ENCODE data around the gene BOK. TPM values are rescaled to one million over a fixed set of nuclear protein-coding genes. Genes with fewer than 3 reads are reported as not detected.

The BOK gene
- total and polyA plus RNA-seq, 2 of the 4 experiments (the other 2 are of a cell fraction) = 13.3 to 34.4 TPM

DNA sequence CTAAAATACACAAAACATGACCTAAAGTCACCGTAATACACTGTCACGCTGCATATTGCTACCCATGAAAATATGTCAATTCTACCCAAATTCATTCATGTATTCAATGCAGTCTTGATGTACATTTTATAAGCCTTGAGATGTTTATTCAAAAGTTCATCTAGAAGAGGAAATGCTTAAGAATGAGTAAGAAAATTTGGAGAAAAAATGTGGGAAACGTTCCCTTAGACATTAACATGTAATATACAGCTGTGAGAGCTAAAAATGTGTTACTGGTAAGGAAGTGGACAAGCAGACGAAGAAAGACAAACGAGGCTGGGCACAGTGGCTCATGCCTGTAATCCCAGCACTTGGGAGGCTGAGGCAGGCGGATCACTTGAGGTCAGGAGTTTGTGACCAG lies 41.1 kb downstream of the BOK start:
- 80% methylated on average over 2 of the region's 6 CpGs; no CpG with 5 or more reads in 1 of the 2 experiments for WGBS, 2 experiments (ENCODE audit: extremely low coverage in 2 of 2, insufficient read length in 1 of 2)
- Histone ChIP-seq H2BK15ac (ENCODE audit: low read depth, low read length) (no peak overlapping the region), H3K4me3 (ENCODE audit: insufficient read depth, low read depth, low read length) (no peak overlapping the region), H3K18ac (ENCODE audit: low read depth, low read length) (no peak overlapping the region), H2BK20ac (ENCODE audit: low read depth, low read length) (no peak overlapping the region), H2BK5ac (ENCODE audit: low read depth, low read length, poor library complexity, severe bottlenecking) (no peak overlapping the region), H3K79me1 (ENCODE audit: low read depth in 1 of 2, low read length in 2 of 2) (peaks cover 8 to 15% of the 10 kb centered on the region in 2 experiments; a peak in 2 of 4 replicates), H3K9ac (ENCODE audit: low read depth, low read length) (no peak overlapping the region), H3K27ac (ENCODE audit: insufficient read depth, low read length) (no peak overlapping the region), H2AK9ac (replicated peaks; ENCODE audit: low read depth, low read length, poor library complexity) (no peak overlapping the region), H3K56ac (ENCODE audit: extremely low read depth, insufficient read depth, low read length) (no peak overlapping the region), H3K23ac (ENCODE audit: low read depth, low read length) (no peak overlapping the region), H2BK120ac (ENCODE audit: low read depth, low read length) (no peak overlapping the region), H2AFZ (replicated peaks; ENCODE audit: low read length, poor library complexity) (no peak overlapping the region), H4K20me1 (ENCODE audit: insufficient read depth, low read length) (no peaks in the 10 kb centered on the region), H3K4me2 (ENCODE audit: low read depth, low read length) (no peak overlapping the region), H4K5ac (ENCODE audit: low read depth, low read length) (no peak overlapping the region), H3K4me1 (ENCODE audit: control insufficient read depth, insufficient read depth, low read length) (no peaks in the 10 kb centered on the region; the same call in 1 of the 2 replicates), H4K8ac (ENCODE audit: low read depth in 2 of 2, low read length in 2 of 2) (no peak overlapping the region), H3K14ac (replicated peaks; ENCODE audit: low read depth, low read length) (no peak overlapping the region), H3K4ac (ENCODE audit: low read depth, low read length) (no peak overlapping the region), H3K9me1 (ENCODE audit: insufficient read depth, low read length) (no peaks in the 10 kb centered on the region), H4K91ac (ENCODE audit: insufficient read depth, low read depth, low read length) (no peak overlapping the region), H3K36me3 (ENCODE audit: control insufficient read depth, insufficient read depth, low read length) (peaks cover 35% of the 10 kb centered on the region), H3K9me3 (ENCODE audit: control insufficient read depth, insufficient read depth, low read length) (no peaks in the 10 kb centered on the region), H3K27me3 (ENCODE audit: control insufficient read depth, insufficient read depth, low read length) (no peaks in the 10 kb centered on the region), H2AK5ac (ENCODE audit: low read depth, low read length) (no peak overlapping the region)
- dilution Hi-C loops (cut with HindIII; ENCODE audit: low sequenced_read_pairs, unreplicated experiment) = no loop called here
- intact Hi-C loops (cut with micrococcal nuclease) = no loop called here
- ATAC-seq (ENCODE audit: low read depth) (peak; percentile 37), DNase-seq (peak; percentile 34)
- BruUV-seq (replicated peaks) = no TSS peak
- in situ Hi-C loops (cut with MboI; ENCODE audit: low sequenced_read_pairs) = no loop called here
- ChIA-PET POLR2A (ENCODE audit: unreplicated experiment) (no interaction called here), CTCF (interaction anchor here (1.3 kb wide), 1 partner anchor 95 kb away, joined by 3 read pairs; no protein-coding TSS in a partner anchor)
- TF ChIP-seq CEBPB (IDR thresholded peaks at IDR 0.05; ENCODE audit: low read depth, low read length) (no peak), FOS (IDR thresholded peaks at IDR 0.05; ENCODE audit: low read depth, low read length) (no peak), RAD21 (IDR thresholded peaks at IDR 0.05; ENCODE audit: low read length) (no peak), MAFK (IDR thresholded peaks at IDR 0.05; ENCODE audit: low read depth, low read length) (no peak), NFE2L2 (IDR thresholded peaks at IDR 0.05; ENCODE audit: low read depth, low read length) (no peak), RCOR1 (IDR thresholded peaks at IDR 0.05; ENCODE audit: insufficient replicate concordance, low read length) (no peak), CHD1 (IDR thresholded peaks at IDR 0.05; ENCODE audit: low read depth, low read length) (no peak), MAZ (IDR thresholded peaks at IDR 0.05; ENCODE audit: borderline replicate concordance, low read depth, low read length) (no peak), MXI1 (IDR thresholded peaks at IDR 0.05; ENCODE audit: borderline replicate concordance, low read depth, low read length) (no peak)
- TF ChIP-seq, protein P1, sequence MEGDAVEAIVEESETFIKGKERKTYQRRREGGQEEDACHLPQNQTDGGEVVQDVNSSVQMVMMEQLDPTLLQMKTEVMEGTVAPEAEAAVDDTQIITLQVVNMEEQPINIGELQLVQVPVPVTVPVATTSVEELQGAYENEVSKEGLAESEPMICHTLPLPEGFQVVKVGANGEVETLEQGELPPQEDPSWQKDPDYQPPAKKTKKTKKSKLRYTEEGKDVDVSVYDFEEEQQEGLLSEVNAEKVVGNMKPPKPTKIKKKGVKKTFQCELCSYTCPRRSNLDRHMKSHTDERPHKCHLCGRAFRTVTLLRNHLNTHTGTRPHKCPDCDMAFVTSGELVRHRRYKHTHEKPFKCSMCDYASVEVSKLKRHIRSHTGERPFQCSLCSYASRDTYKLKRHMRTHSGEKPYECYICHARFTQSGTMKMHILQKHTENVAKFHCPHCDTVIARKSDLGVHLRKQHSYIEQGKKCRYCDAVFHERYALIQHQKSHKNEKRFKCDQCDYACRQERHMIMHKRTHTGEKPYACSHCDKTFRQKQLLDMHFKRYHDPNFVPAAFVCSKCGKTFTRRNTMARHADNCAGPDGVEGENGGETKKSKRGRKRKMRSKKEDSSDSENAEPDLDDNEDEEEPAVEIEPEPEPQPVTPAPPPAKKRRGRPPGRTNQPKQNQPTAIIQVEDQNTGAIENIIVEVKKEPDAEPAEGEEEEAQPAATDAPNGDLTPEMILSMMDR (conservative IDR thresholded peaks at IDR 0.05; ENCODE audit: low read depth, low read length) = no peak
- TF ChIP-seq, protein P2, sequence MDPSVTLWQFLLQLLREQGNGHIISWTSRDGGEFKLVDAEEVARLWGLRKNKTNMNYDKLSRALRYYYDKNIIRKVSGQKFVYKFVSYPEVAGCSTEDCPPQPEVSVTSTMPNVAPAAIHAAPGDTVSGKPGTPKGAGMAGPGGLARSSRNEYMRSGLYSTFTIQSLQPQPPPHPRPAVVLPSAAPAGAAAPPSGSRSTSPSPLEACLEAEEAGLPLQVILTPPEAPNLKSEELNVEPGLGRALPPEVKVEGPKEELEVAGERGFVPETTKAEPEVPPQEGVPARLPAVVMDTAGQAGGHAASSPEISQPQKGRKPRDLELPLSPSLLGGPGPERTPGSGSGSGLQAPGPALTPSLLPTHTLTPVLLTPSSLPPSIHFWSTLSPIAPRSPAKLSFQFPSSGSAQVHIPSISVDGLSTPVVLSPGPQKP (IDR thresholded peaks at IDR 0.05; ENCODE audit: borderline replicate concordance, low read depth, low read length) = no peak
